Stomach (tissue), 4 donors: ENCODE measurements around the gene POLR3A.

Source experiments
- CTCF ChIP-seq, 7 experiments: fragments of 450-650 bp in 4 of 7; fragments of 200-600 bp in 3 of 7; sonication (generic) in 3 of 7; IDR thresholded peaks; one replicate each; pipeline ENCODE4 v1.5.1; 2016 to 2019; ENCODE audit warnings: antibody characterized with exemption in 7 of 7, control low read depth in 2 of 7, mild to moderate bottlenecking in 1 of 7
- EP300 ChIP-seq: sonication (generic); formaldehyde crosslinking; IDR thresholded peaks from one replicate; pipeline ENCODE4 v1.6.1; 2017; ENCODE audit warnings: antibody characterized with exemption
- POLR2A ChIP-seq, 4 donors: fragments of 450-650 bp; IDR thresholded peaks; one replicate each; pipeline ENCODE4 v1.6.1; 2016; ENCODE audit warnings: antibody characterized with exemption in 4 of 4, control low read depth in 2 of 4, mild to moderate bottlenecking in 1 of 4, moderate library complexity in 1 of 4
- POLR2AphosphoS5 ChIP-seq, 3 donors: sonication (generic); formaldehyde crosslinking; IDR thresholded peaks; one replicate each; pipeline ENCODE4 v1.6.1; 2016; ENCODE audit warnings: antibody characterized with exemption in 3 of 3

DNA sequence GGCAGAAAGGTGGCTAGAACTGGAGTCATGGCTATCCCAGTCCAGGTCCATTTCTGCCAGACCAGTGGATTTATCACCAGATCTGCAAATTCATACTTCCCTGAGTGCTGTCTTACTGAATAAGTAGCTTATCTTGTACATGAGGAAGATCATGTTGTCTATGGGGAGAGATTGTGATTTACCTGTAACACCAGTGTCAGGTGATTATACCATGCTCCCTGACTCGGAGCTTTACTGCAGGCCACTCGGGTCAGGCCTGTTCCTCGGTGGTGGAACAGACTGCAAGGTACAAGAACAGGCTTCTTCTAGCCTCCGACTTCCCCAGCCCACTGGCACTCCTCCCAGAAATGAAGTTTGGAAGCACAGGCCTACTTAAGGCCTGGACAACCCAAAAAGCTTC, 60.2 kb downstream of the POLR3A start:
- TF ChIP-seq CTCF (IDR thresholded peaks at IDR 0.05): no peak
- no peak for TF ChIP-seq POLR2AphosphoS5 (IDR thresholded peaks at IDR 0.05)
- TF ChIP-seq POLR2A (IDR thresholded peaks at IDR 0.05): no peak
- no peak for TF ChIP-seq EP300
